GM18861 (cell line): ENCODE measurements around the gene POLR1A.

Experiments used
- ATAC-seq: cut with Tn5 transposase; IDR thresholded peaks from one replicate; pipeline ENCODE4 v1.9.1; 2021; ENCODE audit not compliant: unreplicated experiment

Gene POLR1A

DNA sequence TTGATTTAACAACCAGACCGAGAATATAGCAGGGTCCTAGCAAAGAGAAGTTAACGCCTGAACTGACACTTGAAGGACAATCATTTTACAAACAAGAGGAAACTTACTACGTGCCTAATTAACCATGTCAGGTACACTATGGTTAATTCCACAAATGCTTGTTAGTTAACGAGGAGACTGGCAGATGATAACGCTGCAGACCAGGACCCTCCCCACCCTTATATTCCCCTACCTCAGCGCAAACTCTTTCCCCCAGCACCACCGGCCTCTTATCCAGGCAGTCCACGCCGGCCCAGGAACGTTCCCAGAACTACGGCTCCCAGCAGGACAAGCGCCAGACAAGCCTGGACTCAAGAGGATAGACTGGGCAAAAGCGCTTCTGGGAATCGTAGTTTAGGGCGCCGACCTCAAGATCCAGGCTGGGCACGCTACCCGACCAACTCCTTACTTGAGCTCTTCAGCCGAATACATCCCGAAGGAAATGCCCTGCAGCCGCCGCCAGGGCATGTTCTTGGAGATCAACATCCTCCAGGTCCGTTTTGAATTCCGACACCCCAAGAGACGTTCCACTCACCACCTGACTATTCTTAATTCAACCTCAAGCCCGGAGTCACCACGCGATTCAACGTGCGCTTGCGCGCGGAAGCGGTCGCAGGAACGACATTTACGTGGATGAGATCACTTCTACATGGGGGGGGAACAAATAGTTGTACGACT lies at the start of gene POLR1A:
POLR1A (minus strand) TSS at position 635 of the 717 bp plus-strand sequence; CDS start at position 525, 110 bp downstream.
- peak; percentile 44 for ATAC-seq

GRCh38 chr2:86150502-86150901 lies 44.8 kb upstream of the POLR1A start:
- no peak for ATAC-seq

GRCh38 chr2:86147793-86148192 lies 42.1 kb upstream of the POLR1A start:
- ATAC-seq = no peak

DNA sequence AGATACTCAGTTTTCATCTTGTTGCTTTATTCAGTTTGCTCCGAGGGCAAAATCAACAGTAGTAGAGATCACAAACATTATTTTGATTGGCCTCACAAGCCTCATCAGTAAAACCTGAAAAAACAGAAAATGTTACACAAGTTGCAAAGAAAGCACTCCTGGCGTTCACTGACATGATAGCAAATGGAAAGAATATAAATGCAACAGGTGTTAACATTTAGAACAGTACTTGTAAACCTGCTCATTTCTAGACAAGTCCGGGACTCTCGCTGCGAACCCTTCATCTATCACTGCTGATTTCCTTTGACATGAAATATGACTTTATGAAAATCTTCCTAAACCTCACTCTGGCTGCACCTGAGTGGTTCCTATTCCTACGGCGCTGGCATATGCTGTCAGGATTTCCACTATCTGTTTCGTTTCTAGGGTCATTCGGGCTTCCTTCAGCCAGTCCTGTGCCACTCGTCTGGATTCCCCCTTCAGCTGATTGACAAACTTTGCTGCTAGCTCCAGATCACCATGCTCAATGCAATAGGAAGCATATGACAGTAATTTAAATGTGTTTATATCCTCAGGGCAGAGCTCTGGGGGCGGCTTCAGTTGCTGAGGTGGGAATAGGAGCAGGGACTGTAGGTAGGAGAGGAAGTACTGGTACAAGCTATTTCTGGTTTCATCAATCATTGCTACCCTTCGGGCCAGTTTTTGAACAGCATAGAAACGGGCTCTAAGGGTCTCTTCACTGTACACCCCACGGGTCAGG lies 38.4 kb upstream of the POLR1A start:
- ATAC-seq = no peak

DNA sequence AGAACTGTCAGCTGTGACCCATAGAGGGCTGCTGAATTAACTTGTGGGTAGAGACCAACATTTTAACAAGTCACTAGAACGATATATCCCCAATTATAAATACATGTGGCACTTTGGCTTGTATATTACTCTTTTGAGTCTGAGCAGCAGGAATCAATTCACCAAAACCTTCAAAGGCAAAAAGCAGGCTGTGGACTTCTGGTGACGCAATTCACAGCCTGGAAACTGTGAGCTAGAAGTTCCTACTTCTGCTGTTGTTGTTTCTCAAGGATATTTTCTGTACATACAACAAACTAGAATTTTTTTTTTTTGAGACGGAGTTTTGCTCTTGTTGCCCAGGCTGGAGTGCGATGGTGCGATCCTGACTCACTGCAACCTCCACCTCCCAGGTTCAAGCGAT lies 37.6 kb upstream of the POLR1A start:
- ATAC-seq = no peak

DNA sequence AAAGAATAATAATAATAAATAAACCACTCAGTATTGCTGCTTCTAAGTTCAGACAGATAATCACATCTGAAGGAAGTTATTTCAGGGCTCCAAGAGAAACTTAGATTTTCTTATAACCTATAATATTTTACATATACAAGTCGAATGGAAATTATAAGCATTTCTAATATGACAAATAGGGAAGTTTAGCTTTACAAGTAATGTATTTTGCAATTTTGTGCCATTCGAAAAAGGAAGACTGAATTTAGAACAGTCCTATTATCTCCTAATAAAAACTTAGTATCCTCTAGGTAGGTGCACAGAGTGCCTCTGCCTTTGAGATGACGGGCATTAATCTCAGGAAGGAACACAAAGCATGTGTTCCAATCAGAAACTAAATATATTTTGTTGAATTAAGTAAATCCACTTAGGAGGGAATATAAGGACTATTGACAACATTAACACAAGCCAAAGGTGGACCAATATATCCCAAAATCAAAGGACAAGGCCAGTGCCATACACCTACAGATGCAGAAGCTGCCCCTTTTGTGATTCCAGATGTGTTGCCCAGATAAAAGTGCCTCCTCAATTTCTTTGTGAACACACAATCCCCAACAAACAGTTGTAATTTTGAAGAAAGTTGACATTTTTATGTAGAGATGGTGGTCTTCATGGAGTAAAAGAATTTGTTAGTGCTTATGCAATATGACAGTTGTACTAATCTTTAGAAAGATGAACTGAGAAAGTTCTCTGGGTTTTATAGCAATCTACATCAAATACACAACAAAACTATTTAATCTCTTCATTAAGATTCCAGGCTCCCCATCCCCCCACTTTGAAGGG lies 37.0 kb upstream of the POLR1A start:
- ATAC-seq = no peak

- ATAC-seq = no peak
Observed at GRCh38 chr2:86140969-86141392, 35.3 kb upstream of the POLR1A start.

DNA sequence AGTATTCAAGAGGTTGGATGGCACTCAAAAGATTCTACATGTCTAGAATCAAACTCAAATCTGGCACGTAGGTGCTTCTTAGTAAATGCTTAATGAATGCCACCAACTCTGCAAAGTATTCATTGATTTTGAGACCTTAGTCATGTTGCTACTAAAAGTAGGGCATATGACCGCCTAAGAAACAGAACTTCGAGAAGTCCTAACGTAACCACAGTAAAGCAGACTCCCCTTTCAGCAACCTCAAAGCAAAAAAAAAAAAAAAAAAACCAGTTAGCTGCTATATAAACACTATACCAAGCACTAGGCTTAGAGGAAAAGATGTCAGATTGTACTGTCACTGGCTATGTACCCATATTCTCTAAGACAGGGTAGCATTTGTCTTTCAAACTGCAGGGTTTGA lies 34.3 kb upstream of the POLR1A start:
- ATAC-seq = no peak

DNA sequence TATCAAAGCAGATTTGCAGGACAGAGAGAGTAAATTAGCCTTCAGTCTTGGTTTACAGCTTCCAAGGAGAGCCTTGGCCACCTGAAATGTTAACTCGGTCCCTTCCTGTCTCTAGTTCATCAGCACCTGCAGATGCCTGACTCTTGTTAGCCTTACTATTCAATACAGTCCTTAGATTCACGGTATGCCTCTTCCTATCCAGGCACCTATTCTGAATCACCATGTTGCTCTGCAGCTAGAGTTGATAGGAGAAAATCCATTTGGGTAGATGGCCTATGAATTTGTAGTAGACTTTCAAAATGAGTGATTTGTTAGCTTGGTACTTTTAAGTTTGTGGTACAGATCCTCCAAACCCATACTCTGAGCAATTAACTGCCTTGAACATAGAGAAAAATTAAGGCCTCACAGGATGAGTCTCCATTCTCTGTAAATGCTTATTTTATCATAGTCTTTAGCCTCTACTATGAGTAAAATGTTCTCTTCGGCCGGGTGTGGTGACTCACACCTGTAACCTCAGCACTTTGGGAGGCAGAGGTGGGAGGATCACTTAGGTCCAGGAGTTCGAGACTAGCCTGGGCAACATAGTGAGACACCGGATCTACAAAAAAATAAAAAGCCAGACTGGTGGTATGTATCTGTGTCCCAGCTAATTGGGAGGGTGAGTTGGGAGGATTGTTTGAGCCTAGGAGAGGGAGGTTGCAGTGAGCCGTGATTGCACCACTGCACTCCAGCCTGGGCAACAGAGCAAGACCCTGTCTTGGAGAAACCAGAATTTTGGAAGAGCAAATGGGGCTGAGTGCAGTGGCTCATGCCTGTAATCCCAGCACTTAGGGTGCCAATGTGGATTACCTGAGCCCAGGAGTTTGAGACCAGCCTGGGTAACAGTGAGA lies 33.3 kb upstream of the POLR1A start:
- ATAC-seq = no peak

- ATAC-seq = no peak
Observed at GRCh38 chr2:86136141-86136540, 30.5 kb upstream of the POLR1A start.

DNA sequence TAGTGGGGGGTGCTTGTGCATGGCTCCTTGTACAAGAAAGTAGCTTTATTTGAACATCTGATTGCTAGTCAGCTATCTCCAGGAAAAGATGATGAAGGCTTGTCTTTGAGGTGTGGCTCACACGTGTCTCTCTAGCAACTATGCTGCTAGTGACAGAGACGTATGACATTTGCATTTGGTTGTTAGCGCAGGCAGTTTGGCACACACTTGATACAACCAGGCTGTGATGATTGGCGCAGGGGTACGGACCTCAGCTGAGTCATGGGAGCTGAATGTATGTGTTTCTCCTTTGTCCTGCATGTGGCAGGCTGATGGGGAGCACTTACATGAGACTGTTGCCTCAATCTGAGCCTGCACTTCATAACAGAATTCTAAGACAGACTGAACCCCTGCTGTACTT lies 30.0 kb upstream of the POLR1A start:
- no peak for ATAC-seq

GRCh38 chr2:86134709-86135108 lies 29.0 kb upstream of the POLR1A start:
- no peak for ATAC-seq

DNA sequence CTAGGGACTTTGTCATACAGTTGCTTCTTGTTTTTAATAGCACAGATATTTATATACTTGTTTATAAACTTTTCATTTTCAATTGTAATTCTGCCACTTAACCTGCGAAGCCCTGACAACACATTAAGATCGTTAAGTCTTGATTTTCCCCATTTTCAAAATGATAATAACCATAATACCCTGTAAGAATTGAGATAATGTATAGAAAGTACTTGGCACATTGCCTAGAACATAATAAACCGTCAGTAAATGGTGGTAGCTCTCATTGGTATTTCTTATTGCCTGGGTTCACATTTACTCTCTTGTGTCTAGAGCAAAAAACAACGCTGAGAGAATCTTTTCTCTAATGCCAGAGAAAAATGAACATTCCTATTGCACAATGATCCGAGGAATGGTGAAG lies 19.0 kb upstream of the POLR1A start:
- no peak for ATAC-seq

GRCh38 chr2:86123328-86123925 lies 17.7 kb upstream of the POLR1A start:
- ATAC-seq = no peak

- ATAC-seq = no peak
Observed at GRCh38 chr2:86118130-86118529, 12.4 kb upstream of the POLR1A start.

DNA sequence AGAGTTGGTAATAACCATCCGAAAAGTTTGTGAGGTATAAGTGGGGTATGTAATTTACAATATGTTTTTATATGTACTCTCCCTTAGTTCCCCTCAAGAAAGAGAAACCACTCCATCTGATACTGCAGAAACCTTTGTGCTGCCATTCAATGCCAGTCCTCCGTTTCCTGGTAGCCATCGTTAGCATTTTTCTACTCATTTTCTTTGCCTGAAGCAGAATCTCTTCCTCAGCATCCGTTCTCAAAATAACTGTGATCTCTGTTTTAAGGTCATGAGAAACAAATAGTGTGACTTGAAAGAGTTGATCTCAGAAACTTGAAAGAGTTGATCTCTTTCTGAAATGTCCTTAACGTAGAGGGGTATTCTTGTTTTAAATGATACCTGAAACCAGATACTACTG lies 1.3 kb upstream of the POLR1A start:
- ATAC-seq = no peak

DNA sequence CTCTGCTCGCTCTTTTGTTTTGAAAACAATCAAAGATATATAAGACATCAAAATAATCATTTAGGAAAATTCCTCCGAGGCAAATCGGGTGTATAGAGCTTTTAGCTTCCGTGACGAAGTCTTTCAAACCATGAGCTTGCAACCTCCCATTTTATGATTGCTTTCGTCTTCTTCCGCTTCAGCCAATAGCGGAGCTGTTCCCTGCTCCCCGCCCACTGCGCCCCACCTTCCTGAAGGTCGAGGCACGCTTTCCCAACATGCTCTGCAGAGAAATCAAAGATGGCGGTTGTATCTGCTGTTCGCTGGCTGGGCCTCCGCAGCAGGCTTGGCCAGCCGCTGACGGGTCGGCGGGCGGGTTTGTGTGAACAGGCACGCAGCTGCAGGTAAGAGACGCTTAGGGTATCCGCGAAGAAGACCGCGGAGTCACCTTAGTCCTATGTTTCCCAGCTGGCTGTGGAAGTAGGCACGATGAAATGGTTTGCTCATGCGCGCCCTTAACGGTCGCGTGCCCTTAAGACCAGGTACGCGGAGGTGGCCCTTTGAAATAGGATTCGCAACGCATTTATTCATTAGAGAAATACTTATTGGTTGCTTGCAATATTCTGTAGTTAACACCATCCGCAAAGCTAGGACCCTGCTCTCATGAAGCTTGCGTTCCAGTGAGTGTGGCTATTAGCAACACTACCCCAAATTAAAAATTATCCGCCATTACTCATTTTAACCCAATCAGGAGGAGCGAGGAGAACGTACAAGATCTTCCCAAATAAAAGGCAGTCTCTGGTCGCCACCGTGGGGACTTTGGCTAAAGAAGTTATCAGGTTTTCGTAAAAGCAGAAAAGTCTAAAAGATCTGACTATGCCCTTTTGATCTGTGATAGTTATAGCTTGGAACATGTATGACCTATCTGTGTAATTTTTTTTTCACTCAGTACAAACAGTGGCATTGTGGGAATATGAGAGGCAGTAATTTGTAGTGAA lies 571 bp upstream of the POLR1A start, which contains the start of gene PTCD3:
PTCD3 (plus strand) TSS at position 267 of the 977 bp plus-strand sequence; CDS start at position 280, 13 bp downstream.
- peak; percentile 81 for ATAC-seq

DNA sequence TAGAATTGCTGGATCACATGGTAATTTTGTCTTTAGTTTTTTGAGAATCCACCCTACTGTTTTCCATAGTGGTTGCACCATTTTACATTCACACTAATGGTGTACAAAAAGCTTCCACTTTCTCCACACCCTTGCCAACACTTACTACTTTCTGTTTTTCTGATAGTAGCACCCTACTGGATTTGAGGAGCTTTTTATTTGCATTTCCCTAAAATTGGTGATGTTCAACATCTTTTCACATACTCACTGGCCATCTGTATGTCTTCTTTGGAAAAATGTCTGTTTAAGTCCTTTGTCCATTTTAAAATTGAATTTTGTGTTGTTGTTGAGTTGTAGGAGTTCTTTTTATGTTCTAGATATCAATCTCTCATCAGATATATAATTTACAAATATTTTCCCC lies 3.5 kb downstream of the POLR1A start:
- ATAC-seq = no peak

DNA sequence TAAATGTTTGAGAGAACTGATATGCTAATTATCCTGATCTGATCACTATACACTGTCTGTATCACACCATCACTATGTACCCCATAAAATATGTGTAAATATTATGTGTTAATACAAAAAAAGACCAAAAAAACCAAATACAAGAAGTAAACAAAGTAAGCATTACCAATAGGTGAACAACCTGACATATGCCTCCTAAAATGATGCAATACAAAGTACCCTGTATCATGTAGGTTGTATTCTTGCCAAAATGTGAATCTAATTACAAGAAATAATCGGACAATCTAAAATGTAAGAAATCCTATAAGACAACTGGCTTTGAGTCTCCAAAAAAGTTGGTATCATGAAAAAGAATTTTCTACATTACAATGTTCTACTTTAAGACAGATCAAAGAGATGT lies 7.8 kb downstream of the POLR1A start:
- no peak for ATAC-seq
